GM21390 (cell line): ENCODE measurements around the gene ARFGAP2.
"Not testable (repeated sequence)": the region's sequence is repeated elsewhere in the genome, so short reads cannot be mapped to it uniquely, and the experiment has no call there.

ENCODE experiments used
- ATAC-seq: cut with Tn5 transposase; IDR thresholded peaks from one replicate; pipeline ENCODE4 v1.9.1; 2021; ENCODE audit not compliant: unreplicated experiment

Gene ARFGAP2

GRCh38 chr11:47149782-47150181 is 26.9 kb downstream of the ARFGAP2 start:
- ATAC-seq = no peak

GRCh38 chr11:47148903-47149531 is 27.7 kb downstream of the ARFGAP2 start:
- ATAC-seq = no peak

- no peak for ATAC-seq
Measured at GRCh38 chr11:47148270-47148669, 28.4 kb downstream of the ARFGAP2 start.

- no peak for ATAC-seq
Measured at GRCh38 chr11:47147681-47148080, 29.0 kb downstream of the ARFGAP2 start.

GRCh38 chr11:47147250-47147649 is 29.4 kb downstream of the ARFGAP2 start:
- ATAC-seq = no peak

- ATAC-seq = no peak
Measured at GRCh38 chr11:47144541-47144940, 32.1 kb downstream of the ARFGAP2 start.

- no peak for ATAC-seq
Measured at GRCh38 chr11:47143322-47143721, 33.4 kb downstream of the ARFGAP2 start.

GRCh38 chr11:47139878-47140277 is 36.8 kb downstream of the ARFGAP2 start:
- no peak for ATAC-seq

- no peak for ATAC-seq
Measured at GRCh38 chr11:47137476-47137875, 39.2 kb downstream of the ARFGAP2 start.

GRCh38 chr11:47136921-47137320 is 39.8 kb downstream of the ARFGAP2 start:
- no peak for ATAC-seq

GRCh38 chr11:47136327-47136726 is 40.4 kb downstream of the ARFGAP2 start:
- no peak for ATAC-seq

- ATAC-seq = no peak
Measured at GRCh38 chr11:47132981-47133380, 43.7 kb downstream of the ARFGAP2 start.

GRCh38 chr11:47132490-47132889 is 44.2 kb downstream of the ARFGAP2 start:
- no peak for ATAC-seq

- ATAC-seq = no peak
Measured at GRCh38 chr11:47131136-47131535, 45.5 kb downstream of the ARFGAP2 start.

GRCh38 chr11:47130543-47130942 is 46.1 kb downstream of the ARFGAP2 start:
- no peak for ATAC-seq

GRCh38 chr11:47127213-47127612 is 49.5 kb downstream of the ARFGAP2 start:
- ATAC-seq = no peak

- no peak for ATAC-seq
Measured at GRCh38 chr11:47125083-47125482, 51.6 kb downstream of the ARFGAP2 start.

- ATAC-seq = no peak
Measured at GRCh38 chr11:47124675-47125074, 52.0 kb downstream of the ARFGAP2 start.

GRCh38 chr11:47123094-47123493 is 53.6 kb downstream of the ARFGAP2 start:
- ATAC-seq = no peak

GRCh38 chr11:47121731-47122130 is 54.9 kb downstream of the ARFGAP2 start:
- no peak for ATAC-seq

- ATAC-seq = no peak
Measured at GRCh38 chr11:47121056-47121455, 55.6 kb downstream of the ARFGAP2 start.

GRCh38 chr11:47118958-47119688 is 57.6 kb downstream of the ARFGAP2 start:
- ATAC-seq = not testable (repeated sequence)
